Measurements from ENCODE around the gene SORCS2.

SORCS2 gene

DNA sequence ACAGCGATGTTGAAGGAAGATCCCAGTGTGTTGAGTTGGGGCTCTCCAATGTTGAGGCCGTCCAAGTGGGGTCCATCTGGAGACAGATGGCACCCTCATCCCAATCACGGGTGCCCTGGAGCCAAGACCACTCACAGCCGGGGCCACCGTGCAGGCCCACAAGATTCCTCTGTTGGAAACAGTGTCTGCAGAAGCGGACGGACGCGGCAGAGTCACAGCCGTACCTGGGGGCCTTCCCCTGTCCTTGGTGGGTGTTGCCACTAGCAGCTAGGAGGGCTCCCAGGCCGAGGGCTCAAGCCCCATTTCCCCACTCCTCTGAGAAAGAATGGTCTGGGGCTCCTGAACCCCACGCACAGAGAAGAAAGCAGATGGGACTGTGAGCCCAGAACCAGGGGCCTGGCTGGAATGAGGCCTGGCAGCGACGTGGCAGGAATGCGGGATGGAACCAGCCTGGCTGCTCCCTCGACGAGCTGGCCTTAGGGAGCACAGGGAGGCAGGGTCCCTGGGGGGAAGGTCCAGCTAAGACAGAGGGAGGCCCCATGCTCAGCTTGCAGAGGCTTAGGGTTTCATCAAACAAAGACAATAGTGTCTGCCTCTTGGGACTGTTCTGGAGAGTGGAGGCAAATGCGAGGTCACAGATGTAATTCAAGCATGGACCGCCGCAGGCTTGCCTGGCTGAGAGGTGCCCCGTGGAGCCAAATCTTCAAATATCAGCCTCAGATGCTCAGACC lies 518.4 kb downstream of the SORCS2 start:
- TF ChIP-seq, protein P1, sequence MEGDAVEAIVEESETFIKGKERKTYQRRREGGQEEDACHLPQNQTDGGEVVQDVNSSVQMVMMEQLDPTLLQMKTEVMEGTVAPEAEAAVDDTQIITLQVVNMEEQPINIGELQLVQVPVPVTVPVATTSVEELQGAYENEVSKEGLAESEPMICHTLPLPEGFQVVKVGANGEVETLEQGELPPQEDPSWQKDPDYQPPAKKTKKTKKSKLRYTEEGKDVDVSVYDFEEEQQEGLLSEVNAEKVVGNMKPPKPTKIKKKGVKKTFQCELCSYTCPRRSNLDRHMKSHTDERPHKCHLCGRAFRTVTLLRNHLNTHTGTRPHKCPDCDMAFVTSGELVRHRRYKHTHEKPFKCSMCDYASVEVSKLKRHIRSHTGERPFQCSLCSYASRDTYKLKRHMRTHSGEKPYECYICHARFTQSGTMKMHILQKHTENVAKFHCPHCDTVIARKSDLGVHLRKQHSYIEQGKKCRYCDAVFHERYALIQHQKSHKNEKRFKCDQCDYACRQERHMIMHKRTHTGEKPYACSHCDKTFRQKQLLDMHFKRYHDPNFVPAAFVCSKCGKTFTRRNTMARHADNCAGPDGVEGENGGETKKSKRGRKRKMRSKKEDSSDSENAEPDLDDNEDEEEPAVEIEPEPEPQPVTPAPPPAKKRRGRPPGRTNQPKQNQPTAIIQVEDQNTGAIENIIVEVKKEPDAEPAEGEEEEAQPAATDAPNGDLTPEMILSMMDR (IDR thresholded peaks at IDR 0.05; ENCODE audit: insufficient read depth, low read length, poor library complexity, severe bottlenecking): no peak
- no peaks in the 10 kb centered on the region for H3K36me3 ChIP-seq (ENCODE audit: control insufficient read depth, insufficient read depth, low read length)
- no peak overlapping the region for H3K4me3 ChIP-seq (replicated peaks; ENCODE audit: low read depth, low read length)
- DNase-seq (ENCODE audit: extremely low read depth, insufficient read length): no peak
- H3K27me3 ChIP-seq (replicated peaks; ENCODE audit: control insufficient read depth, insufficient read depth, low read length): no peaks in the 10 kb centered on the region; the same call in 1 of the 2 replicates

DNA sequence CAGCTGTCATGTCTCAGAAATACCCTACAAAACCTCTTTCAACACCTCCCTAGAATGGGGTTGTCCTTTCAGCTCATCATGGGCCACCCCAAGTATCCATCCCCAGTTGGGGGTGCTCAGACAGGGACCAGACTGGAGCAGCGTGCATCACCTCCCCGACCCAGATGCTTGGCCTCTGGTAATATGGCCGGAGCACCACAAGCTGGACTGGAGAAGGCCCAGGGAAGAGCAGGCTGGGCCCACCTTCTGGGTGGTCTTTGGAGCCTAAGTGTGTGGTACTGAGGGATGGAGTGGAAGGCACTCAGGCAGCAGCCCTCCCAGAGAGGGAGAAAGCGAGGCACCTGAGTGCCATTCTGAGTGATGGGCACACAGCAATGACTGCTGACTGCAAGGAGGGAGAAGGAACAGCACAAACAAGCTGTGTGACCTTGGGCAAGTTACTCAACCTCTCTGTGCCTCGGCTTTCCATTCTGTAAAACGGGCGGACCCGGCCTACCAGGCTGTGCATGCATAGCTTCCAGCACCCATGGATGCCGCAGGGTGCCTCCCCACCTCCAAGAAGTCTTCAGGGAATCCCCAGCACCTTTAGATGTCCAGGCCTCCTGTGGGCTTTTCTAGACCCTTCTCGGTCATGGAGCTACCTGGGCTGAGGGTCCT lies 519.1 kb downstream of the SORCS2 start:
- TF ChIP-seq, protein P1 (IDR thresholded peaks at IDR 0.05; ENCODE audit: insufficient read depth, low read length, poor library complexity, severe bottlenecking): no peak
- no peak overlapping the region for H3K4me3 ChIP-seq (replicated peaks; ENCODE audit: low read depth, low read length)

DNA sequence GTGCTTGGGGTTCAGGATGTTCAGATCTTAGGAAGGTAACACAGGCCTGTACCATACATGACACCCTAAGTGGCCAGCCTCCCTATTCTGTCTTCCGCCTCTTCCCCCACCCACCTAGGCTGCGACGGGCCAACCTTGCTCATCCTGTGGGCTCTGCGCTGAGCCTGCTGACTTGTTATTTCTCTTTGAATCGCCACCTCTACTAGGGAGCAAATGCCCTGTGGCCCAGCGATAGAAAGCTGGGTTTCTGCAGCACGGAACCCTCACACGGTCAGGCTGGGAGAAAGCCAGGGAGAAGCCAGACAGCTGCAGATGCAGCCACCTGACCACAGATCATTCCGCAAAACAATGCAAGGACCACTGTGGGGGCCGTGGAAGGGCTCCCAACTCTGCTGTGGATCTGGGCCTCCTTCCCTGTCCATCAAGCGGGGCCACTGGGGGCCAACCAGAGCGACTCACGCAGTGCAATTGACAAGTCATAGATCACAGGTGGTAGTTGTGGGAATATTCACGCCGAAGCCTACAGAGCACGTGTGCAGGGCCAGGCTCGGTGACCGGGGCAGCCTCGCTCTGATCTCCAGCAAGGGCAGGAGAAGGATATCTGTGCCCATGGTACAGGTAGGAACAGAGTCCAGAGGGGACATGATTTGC lies 519.8 kb downstream of the SORCS2 start:
- Histone ChIP-seq H3K4me3 (replicated peaks; ENCODE audit: low read depth, low read length) (no peak overlapping the region), H3K27me3 (replicated peaks; ENCODE audit: control insufficient read depth, insufficient read depth, low read length) (no peaks in the 10 kb centered on the region; the same call in 1 of the 2 replicates)
- DNase-seq (ENCODE audit: extremely low read depth, insufficient read length): no peak

More for the DNA sequence above, 519.1 kb downstream of the SORCS2 start:
- no peaks in the 10 kb centered on the region; the same call in 1 of the 2 replicates for H3K27me3 ChIP-seq (replicated peaks; ENCODE audit: control insufficient read depth, insufficient read depth, low read length)
- DNase-seq (ENCODE audit: extremely low read depth, insufficient read length): no peak
- no peaks in the 10 kb centered on the region for H3K36me3 ChIP-seq (ENCODE audit: control insufficient read depth, insufficient read depth, low read length)

DNA sequence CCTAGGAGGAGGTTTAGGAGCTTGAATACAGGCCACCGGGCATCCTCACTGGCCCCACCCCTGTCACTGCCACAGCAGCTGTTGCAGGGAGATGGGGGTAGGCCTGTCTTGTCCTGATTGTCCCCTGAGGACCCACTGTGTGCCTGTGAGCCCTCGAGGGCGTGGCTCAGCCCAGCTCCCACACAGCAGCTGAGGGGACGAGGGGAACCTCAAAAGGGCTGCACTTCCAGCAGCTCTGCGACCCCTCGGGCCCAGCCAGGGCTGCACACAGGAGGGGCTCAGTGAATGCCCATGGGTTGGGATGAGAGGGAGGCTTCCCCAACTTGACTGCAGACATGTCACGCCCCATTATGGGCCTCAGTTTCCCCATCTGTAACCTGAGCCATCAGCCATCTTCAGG lies 521.4 kb downstream of the SORCS2 start:
- no peak for DNase-seq (ENCODE audit: extremely low read depth, insufficient read length)
- no peaks in the 10 kb centered on the region; the same call in 1 of the 2 replicates for H3K27me3 ChIP-seq (replicated peaks; ENCODE audit: control insufficient read depth, insufficient read depth, low read length)
- H3K36me3 ChIP-seq (ENCODE audit: control insufficient read depth, insufficient read depth, low read length): no peaks in the 10 kb centered on the region
- TF ChIP-seq, protein P1 (IDR thresholded peaks at IDR 0.05; ENCODE audit: insufficient read depth, low read length, poor library complexity, severe bottlenecking): no peak
- H3K4me3 ChIP-seq (replicated peaks; ENCODE audit: low read depth, low read length): no peak overlapping the region

More for the DNA sequence above, 519.8 kb downstream of the SORCS2 start:
- TF ChIP-seq, protein P1 (IDR thresholded peaks at IDR 0.05; ENCODE audit: insufficient read depth, low read length, poor library complexity, severe bottlenecking): no peak
- H3K36me3 ChIP-seq (ENCODE audit: control insufficient read depth, insufficient read depth, low read length): no peaks in the 10 kb centered on the region

DNA sequence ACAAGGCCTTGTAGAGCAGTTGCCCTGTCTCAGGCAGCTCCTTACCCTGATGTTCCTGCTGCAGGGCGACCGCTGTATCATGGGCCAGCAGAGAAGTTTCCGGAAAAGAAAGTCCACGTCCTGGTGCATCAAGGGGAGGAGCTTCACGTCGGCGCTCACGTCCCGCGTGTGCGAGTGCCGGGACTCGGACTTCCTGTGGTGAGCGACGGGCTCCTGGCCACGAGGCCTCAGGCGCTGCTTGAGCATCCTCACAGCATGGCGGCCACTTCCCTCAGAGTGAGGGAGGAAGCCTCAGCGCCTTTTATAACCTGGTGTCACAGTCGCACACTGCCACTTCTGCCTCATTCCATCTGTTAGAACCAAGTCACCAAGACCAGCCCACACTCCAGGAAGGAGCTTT lies 521.8 kb downstream of the SORCS2 start:
- TF ChIP-seq, protein P1 (IDR thresholded peaks at IDR 0.05; ENCODE audit: insufficient read depth, low read length, poor library complexity, severe bottlenecking): no peak
- Histone ChIP-seq H3K36me3 (ENCODE audit: control insufficient read depth, insufficient read depth, low read length) (no peaks in the 10 kb centered on the region), H3K4me3 (replicated peaks; ENCODE audit: low read depth, low read length) (no peak overlapping the region), H3K27me3 (replicated peaks; ENCODE audit: control insufficient read depth, insufficient read depth, low read length) (no peaks in the 10 kb centered on the region; the same call in 1 of the 2 replicates)
- DNase-seq (ENCODE audit: extremely low read depth, insufficient read length): no peak

Data from GM06990 (cell line).